Heart left ventricle (tissue), 13 donors: ENCODE data around the gene TRPM2.

Experiments used
- POLR2A ChIP-seq, 2 donors: fragments of 450-650 bp; IDR thresholded peaks; one replicate each; pipeline ENCODE4 v1.6.1; 2017; ENCODE audit warnings: antibody characterized with exemption in 2 of 2, mild to moderate bottlenecking in 2 of 2, moderate library complexity in 2 of 2
- TF ChIP-seq, protein P1 (sequence below), 12 donors: fragments of 200-600 bp; sonication (generic) in 4 of 12; IDR thresholded peaks; one replicate each; pipeline versions ENCODE4 v1.5.0 to v1.8.0; 2018 to 2022; ENCODE audit warnings: antibody characterized with exemption in 12 of 12, mild to moderate bottlenecking in 5 of 12
- donor health status: ischemic (EF 13 %, LVEDD 7.1; RV severe dilation, severe dysfunction).
- donor health status: DM: no; HTN: yes; CAD: no.
- donor health status: DM: no; HTN: no; CAD: no.
- donor health status: ischemic (EF 25% LVEDD 6.9; RV normal size, moderate dysfunction).
- donor health status: ischemic (EF 25% LVEDD 5.7; RV mildly dilated, moderate dysfunction).
- donor health status: ischemic (EF 35%, LVEDD 5.7; RV mildly dilated, moderate dysfunction).
- donor health status: nonischemic (EF 11% LVEDD 7.7; RV severe dilation, severe dysfunction).
- donor health status: DM: yes; HTN: yes; CAD: no.
- donor health status: PGD.
- donor health status: ischemic (EF 29% LVEDD 5.4; RV normal size, mild dysfunction).
- donor health status: nonischemic (EF 23%, LVEDD 6.1; RV moderate dilation, normal function).

DNA sequence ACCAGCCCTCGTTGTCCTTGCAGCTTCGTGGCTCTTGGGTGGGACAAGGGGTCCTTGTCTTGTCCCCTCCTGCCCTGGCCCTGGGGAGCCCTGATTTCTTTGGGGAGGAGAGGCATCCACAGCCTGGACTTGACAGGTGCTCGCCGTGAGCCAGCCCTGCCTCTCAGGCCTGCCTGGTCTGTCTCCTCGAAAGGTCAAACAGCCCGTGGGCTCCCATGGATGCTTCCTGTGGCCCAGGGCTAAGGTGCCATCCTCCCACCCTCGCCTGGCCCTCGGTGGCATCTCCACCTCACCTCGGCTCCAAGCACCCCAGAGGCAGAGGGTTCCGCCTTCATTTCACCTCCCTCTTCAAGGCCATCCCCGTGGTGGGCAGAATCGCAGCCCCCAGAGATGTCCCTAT is 110.9 kb downstream of the TRPM2 start:
- TF ChIP-seq, protein P1, sequence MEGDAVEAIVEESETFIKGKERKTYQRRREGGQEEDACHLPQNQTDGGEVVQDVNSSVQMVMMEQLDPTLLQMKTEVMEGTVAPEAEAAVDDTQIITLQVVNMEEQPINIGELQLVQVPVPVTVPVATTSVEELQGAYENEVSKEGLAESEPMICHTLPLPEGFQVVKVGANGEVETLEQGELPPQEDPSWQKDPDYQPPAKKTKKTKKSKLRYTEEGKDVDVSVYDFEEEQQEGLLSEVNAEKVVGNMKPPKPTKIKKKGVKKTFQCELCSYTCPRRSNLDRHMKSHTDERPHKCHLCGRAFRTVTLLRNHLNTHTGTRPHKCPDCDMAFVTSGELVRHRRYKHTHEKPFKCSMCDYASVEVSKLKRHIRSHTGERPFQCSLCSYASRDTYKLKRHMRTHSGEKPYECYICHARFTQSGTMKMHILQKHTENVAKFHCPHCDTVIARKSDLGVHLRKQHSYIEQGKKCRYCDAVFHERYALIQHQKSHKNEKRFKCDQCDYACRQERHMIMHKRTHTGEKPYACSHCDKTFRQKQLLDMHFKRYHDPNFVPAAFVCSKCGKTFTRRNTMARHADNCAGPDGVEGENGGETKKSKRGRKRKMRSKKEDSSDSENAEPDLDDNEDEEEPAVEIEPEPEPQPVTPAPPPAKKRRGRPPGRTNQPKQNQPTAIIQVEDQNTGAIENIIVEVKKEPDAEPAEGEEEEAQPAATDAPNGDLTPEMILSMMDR (IDR thresholded peaks at IDR 0.05), result no peak
- TF ChIP-seq POLR2A (IDR thresholded peaks at IDR 0.05), result no peak
